ENCODE data around the gene KRT85. TPM values are rescaled to one million over a fixed set of nuclear protein-coding genes. Genes with fewer than 3 reads are reported as not detected.
"Not testable (repeated sequence)": the region's sequence is repeated elsewhere in the genome, so short reads cannot be mapped to it uniquely, and the experiment has no call there.

The KRT85 gene
- polyA plus RNA-seq (ENCODE audit: insufficient read length in 3 of 3) = not detected
- long read RNA-seq, donor 1 = 0 reads
- long read RNA-seq, donor 2 = 0 reads
- long read RNA-seq, donor 3 = 0 reads
- long read RNA-seq, donor 4 = 0 reads
- long read RNA-seq, donor 5 = 0 reads
- long read RNA-seq, donor 6 = 0 reads
- long read RNA-seq, donor 7 = 0 reads
- long read RNA-seq, donor 8 = 0 reads
- long read RNA-seq, donor 9 = 0 reads
- long read RNA-seq, donor 10 = 0 reads
- long read RNA-seq, donor 11 = 0 reads
- long read RNA-seq, donor 12 = 0 reads
- long read RNA-seq, donor 13 = 0 reads
- long read RNA-seq, donor 14 = 0 reads
- long read RNA-seq, donor 15 = 0 reads
- long read RNA-seq, donor 16 = 0 reads

GRCh38 chr12:52366738-52367485, at the start of gene KRT85:
Gene KRT85, minus strand, starts transcription at chr12:52367481. Its CDS starts 76 bp downstream, at chr12:52367405.
- DNase-seq (ENCODE audit: extremely low read depth in 1 of 11, low read depth in 9 of 11, low spot score in 4 of 11) = no peak

- no peak for DNase-seq (ENCODE audit: extremely low read depth in 1 of 11, low read depth in 9 of 11, low spot score in 4 of 11)
Observed at GRCh38 chr12:52416795-52417194, 49.5 kb upstream of the KRT85 start.

GRCh38 chr12:52415870-52416750, 48.8 kb upstream of the KRT85 start:
- peak; percentile 22 to 74 (median 47) for DNase-seq (ENCODE audit: extremely low read depth in 1 of 11, low read depth in 9 of 11, low spot score in 4 of 11)

- DNase-seq (ENCODE audit: extremely low read depth in 1 of 11, low read depth in 9 of 11, low spot score in 4 of 11) = no peak
Observed at GRCh38 chr12:52414936-52415335, 47.7 kb upstream of the KRT85 start.

- DNase-seq (ENCODE audit: extremely low read depth in 1 of 11, low read depth in 9 of 11, low spot score in 4 of 11) = no peak
Observed at GRCh38 chr12:52413782-52414345, 46.6 kb upstream of the KRT85 start.

- DNase-seq (ENCODE audit: extremely low read depth in 1 of 11, low read depth in 9 of 11, low spot score in 4 of 11) = no peak
Observed at GRCh38 chr12:52413202-52413601, 45.9 kb upstream of the KRT85 start.

GRCh38 chr12:52411815-52412214, 44.5 kb upstream of the KRT85 start:
- no peak for DNase-seq (ENCODE audit: extremely low read depth in 1 of 11, low read depth in 9 of 11, low spot score in 4 of 11)

GRCh38 chr12:52410589-52411248, 43.4 kb upstream of the KRT85 start:
- DNase-seq (ENCODE audit: extremely low read depth in 1 of 11, low read depth in 9 of 11, low spot score in 4 of 11) = not testable (repeated sequence)

GRCh38 chr12:52407918-52408317, 40.6 kb upstream of the KRT85 start:
- no peak for DNase-seq (ENCODE audit: extremely low read depth in 1 of 11, low read depth in 9 of 11, low spot score in 4 of 11)

- no peak for DNase-seq (ENCODE audit: extremely low read depth in 1 of 11, low read depth in 9 of 11, low spot score in 4 of 11)
Observed at GRCh38 chr12:52405922-52406385, 38.7 kb upstream of the KRT85 start, which contains the start of gene KRT82. Gene KRT82, minus strand, starts transcription at chr12:52406335. Its CDS starts 58 bp downstream, at chr12:52406277.

- no peak for DNase-seq (ENCODE audit: extremely low read depth in 1 of 11, low read depth in 9 of 11, low spot score in 4 of 11)
Observed at GRCh38 chr12:52404951-52405350, 37.7 kb upstream of the KRT85 start.

- no peak for DNase-seq (ENCODE audit: extremely low read depth in 1 of 11, low read depth in 9 of 11, low spot score in 4 of 11)
Observed at GRCh38 chr12:52403561-52403960, 36.3 kb upstream of the KRT85 start.

GRCh38 chr12:52402873-52403540, 35.7 kb upstream of the KRT85 start:
- DNase-seq (ENCODE audit: extremely low read depth in 1 of 11, low read depth in 9 of 11, low spot score in 4 of 11) = no peak

GRCh38 chr12:52402377-52402776, 35.1 kb upstream of the KRT85 start:
- DNase-seq (ENCODE audit: extremely low read depth in 1 of 11, low read depth in 9 of 11, low spot score in 4 of 11) = no peak

- DNase-seq (ENCODE audit: extremely low read depth in 1 of 11, low read depth in 9 of 11, low spot score in 4 of 11) = no peak
Observed at GRCh38 chr12:52401926-52402325, 34.6 kb upstream of the KRT85 start.

- no peak for DNase-seq (ENCODE audit: extremely low read depth in 1 of 11, low read depth in 9 of 11, low spot score in 4 of 11)
Observed at GRCh38 chr12:52401526-52401925, 34.2 kb upstream of the KRT85 start.

GRCh38 chr12:52400906-52401305, 33.6 kb upstream of the KRT85 start:
- no peak for DNase-seq (ENCODE audit: extremely low read depth in 1 of 11, low read depth in 9 of 11, low spot score in 4 of 11)

- DNase-seq (ENCODE audit: extremely low read depth in 1 of 11, low read depth in 9 of 11, low spot score in 4 of 11) = no peak
Observed at GRCh38 chr12:52399756-52400155, 32.5 kb upstream of the KRT85 start.
